ENCODE data around the gene LRRC8A. TPM values are rescaled to one million over a fixed set of nuclear protein-coding genes. Genes with fewer than 3 reads are reported as not detected.

The LRRC8A gene
- total RNA-seq, 2 donors from 2014 or later = 54.6 to 58.7 TPM

GRCh38 chr9:128895556-128895955, 13.6 kb downstream of the LRRC8A start:
- 59 to 60% methylated on average over 3 to 4 of the region's 4 CpGs for WGBS, 2 experiments (ENCODE audit: insufficient coverage in 1 of 2, insufficient read length in 1 of 2)
- H3K4me3 Mint-ChIP-seq = no peak overlapping the region
- H3K36me3 Mint-ChIP-seq (ENCODE audit: low read depth) = peaks cover 39% of the 10 kb centered on the region
- peak; percentile 75 for DNase-seq
- Histone ChIP-seq H3K9me3 (ENCODE audit: control insufficient read depth, low read length) (no peaks in the 10 kb centered on the region), H3K9ac (ENCODE audit: extremely low read depth, low read length, poor library complexity, severe bottlenecking) (no peak overlapping the region), H3K36me3 (ENCODE audit: control insufficient read depth, insufficient read depth, low read length) (peaks cover 66% of the 10 kb centered on the region), H3K4me3 (ENCODE audit: low read length) (no peak overlapping the region), H3K27me3 (ENCODE audit: control insufficient read depth, insufficient read depth, low read length, poor library complexity, severe bottlenecking) (no peaks in the 10 kb centered on the region), H3K27ac (ENCODE audit: low read depth, low read length) (no peak overlapping the region), H3K4me1 (ENCODE audit: control insufficient read depth, insufficient read depth, low read length) (no peaks in the 10 kb centered on the region)
- no peaks in the 10 kb centered on the region for H3K4me1 Mint-ChIP-seq
- H3K27me3 Mint-ChIP-seq (ENCODE audit: insufficient read depth) = no peaks in the 10 kb centered on the region
- TF ChIP-seq CTCF (conservative IDR thresholded peaks at IDR 0.05) = no peak
- H3K27ac Mint-ChIP-seq = peak overlapping the region; percentile 26
- H3K9me3 Mint-ChIP-seq = no peaks in the 10 kb centered on the region

- H3K4me3 Mint-ChIP-seq = no peak overlapping the region
- no peak overlapping the region for H3K27ac ChIP-seq (ENCODE audit: low read depth, low read length)
- H3K4me1 ChIP-seq (ENCODE audit: control insufficient read depth, insufficient read depth, low read length) = no peaks in the 10 kb centered on the region
- no peaks in the 10 kb centered on the region for H3K27me3 Mint-ChIP-seq (ENCODE audit: insufficient read depth)
- no peaks in the 10 kb centered on the region for H3K9me3 Mint-ChIP-seq
- no peak for TF ChIP-seq CTCF (conservative IDR thresholded peaks at IDR 0.05)
- peaks cover 60% of the 10 kb centered on the region for H3K36me3 ChIP-seq (ENCODE audit: control insufficient read depth, insufficient read depth, low read length)
- H3K4me3 ChIP-seq (ENCODE audit: low read length) = no peak overlapping the region
- H3K36me3 Mint-ChIP-seq (ENCODE audit: low read depth) = peaks cover 29% of the 10 kb centered on the region
- WGBS, 2 experiments (ENCODE audit: insufficient coverage in 1 of 2, insufficient read length in 1 of 2) = 92 to 93% methylated on average over 4 to 5 of the region's 5 CpGs
- peak overlapping the region; percentile 84 for H3K27ac Mint-ChIP-seq
- H3K9ac ChIP-seq (ENCODE audit: extremely low read depth, low read length, poor library complexity, severe bottlenecking) = no peak overlapping the region
- no peaks in the 10 kb centered on the region for H3K9me3 ChIP-seq (ENCODE audit: control insufficient read depth, low read length)
- H3K4me1 Mint-ChIP-seq = no peaks in the 10 kb centered on the region
- DNase-seq = no peak
- H3K27me3 ChIP-seq (ENCODE audit: control insufficient read depth, insufficient read depth, low read length, poor library complexity, severe bottlenecking) = no peaks in the 10 kb centered on the region
These were observed 16.4 kb downstream of the LRRC8A start for GRCh38 chr9:128898382-128898781.

GRCh38 chr9:128898845-128899565, 17.1 kb downstream of the LRRC8A start:
- H3K36me3 ChIP-seq (ENCODE audit: control insufficient read depth, insufficient read depth, low read length) = peaks cover 56% of the 10 kb centered on the region
- no peaks in the 10 kb centered on the region for H3K27me3 ChIP-seq (ENCODE audit: control insufficient read depth, insufficient read depth, low read length, poor library complexity, severe bottlenecking)
- Mint-ChIP-seq H3K27me3 (ENCODE audit: insufficient read depth) (no peaks in the 10 kb centered on the region), H3K27ac (peak overlapping the region; percentile 84), H3K4me3 (no peak overlapping the region), H3K4me1 (no peaks in the 10 kb centered on the region), H3K9me3 (no peaks in the 10 kb centered on the region), H3K36me3 (ENCODE audit: low read depth) (peaks cover 25% of the 10 kb centered on the region)
- no peak overlapping the region for H3K4me3 ChIP-seq (ENCODE audit: low read length)
- TF ChIP-seq CTCF (conservative IDR thresholded peaks at IDR 0.05) = no peak
- no peaks in the 10 kb centered on the region for H3K4me1 ChIP-seq (ENCODE audit: control insufficient read depth, insufficient read depth, low read length)
- H3K9ac ChIP-seq (ENCODE audit: extremely low read depth, low read length, poor library complexity, severe bottlenecking) = no peak overlapping the region
- H3K9me3 ChIP-seq (ENCODE audit: control insufficient read depth, low read length) = no peaks in the 10 kb centered on the region
- DNase-seq = no peak
- no peak overlapping the region for H3K27ac ChIP-seq (ENCODE audit: low read depth, low read length)
- WGBS, 2 experiments (ENCODE audit: insufficient coverage in 1 of 2, insufficient read length in 1 of 2) = 91 to 94% methylated on average over 13 to 18 of the region's 18 CpGs
